ENCODE data around the gene SF3B2.
"Not testable (repeated sequence)": the region's sequence is repeated elsewhere in the genome, so short reads cannot be mapped to it uniquely, and the experiment has no call there.

Gene SF3B2

GRCh38 chr11:66072081-66072480 lies 19.9 kb downstream of the SF3B2 start:
- peak overlapping the region; percentile 93 for H3K27ac ChIP-seq
- TF ChIP-seq CTCF (conservative IDR thresholded peaks at IDR 0.05) = no peak

- peak overlapping the region; percentile 93 for H3K27ac ChIP-seq
- TF ChIP-seq CTCF (conservative IDR thresholded peaks at IDR 0.05) = no peak
These were observed 20.4 kb downstream of the SF3B2 start for GRCh38 chr11:66072518-66072917.

- no peak for TF ChIP-seq CTCF (conservative IDR thresholded peaks at IDR 0.05)
- no peak overlapping the region for H3K27ac ChIP-seq
These were observed 21.5 kb downstream of the SF3B2 start for GRCh38 chr11:66073669-66074068.

GRCh38 chr11:66075273-66075672 lies 23.1 kb downstream of the SF3B2 start:
- no peak overlapping the region for H3K27ac ChIP-seq
- no peak for TF ChIP-seq CTCF (conservative IDR thresholded peaks at IDR 0.05)

- H3K27ac ChIP-seq = no peak overlapping the region
- no peak for TF ChIP-seq CTCF (conservative IDR thresholded peaks at IDR 0.05)
These were observed 24.4 kb downstream of the SF3B2 start for GRCh38 chr11:66076561-66076960.

- no peak overlapping the region for H3K27ac ChIP-seq
- TF ChIP-seq CTCF (conservative IDR thresholded peaks at IDR 0.05) = no peak
These were observed 25.8 kb downstream of the SF3B2 start for GRCh38 chr11:66077927-66078326.

- not testable (repeated sequence) for H3K27ac ChIP-seq
These were observed 26.8 kb downstream of the SF3B2 start for GRCh38 chr11:66078949-66079348.

- no peak for TF ChIP-seq CTCF (conservative IDR thresholded peaks at IDR 0.05)
- peak overlapping the region; percentile 89 for H3K27ac ChIP-seq
These were observed 28.1 kb downstream of the SF3B2 start for GRCh38 chr11:66080055-66080817.

Measured in VCaP (cell line).